CD4-positive, alpha-beta memory T cell (primary cell): ENCODE results near the gene CIDEA. TPM values are rescaled to one million over a fixed set of nuclear protein-coding genes. Genes with fewer than 3 reads are reported as not detected.

ENCODE experiments used
- CTCF ChIA-PET: fragments of 350-600 bp; sonication (Branson Sonifier 250); formaldehyde crosslinking; loops from one replicate; lab custom pipeline; 2021; ENCODE audit warnings: inconsistent platforms; ENCODE audit not compliant: partially characterized antibody; lab: Charles Lee
- POLR2A ChIA-PET: fragments of 350-600 bp; sonication (Branson Sonifier 250); formaldehyde crosslinking; loops from one replicate; lab custom pipeline; 2021; ENCODE audit not compliant: partially characterized antibody; lab: Charles Lee
- DNase-seq, 5 donors: peaks; one replicate each; pipeline versions ENCODE4 v3.0.0 to v3.0.0-alpha.2; 2020 to 2022; ENCODE audit warnings: mixed read lengths in 1 of 5
- H3K27ac ChIP-seq: one replicate; pipeline ENCODE4 v1.7.0; 2013; ENCODE audit warnings: low read depth, low read length
- H3K27me3 ChIP-seq: 2 replicates; pipeline ENCODE4 v1.7.0; 2013; ENCODE audit warnings: mild to moderate bottlenecking, low read length, moderate library complexity; ENCODE audit not compliant: insufficient read depth
- H3K36me3 ChIP-seq: 2 replicates; pipeline ENCODE4 v1.7.0; 2013; ENCODE audit warnings: mild to moderate bottlenecking, low read length, moderate library complexity; ENCODE audit not compliant: insufficient read depth
- H3K4me1 ChIP-seq: 2 replicates; pipeline ENCODE4 v1.7.0; 2013; ENCODE audit warnings: mild to moderate bottlenecking, low read length, moderate library complexity; ENCODE audit not compliant: insufficient read depth
- H3K4me3 ChIP-seq, 2 donors: one replicate each; pipeline ENCODE4 v1.7.0; 2013; ENCODE audit warnings: low read length in 2 of 2, mild to moderate bottlenecking in 1 of 2
- H3K9me3 ChIP-seq, 2 donors: one replicate each; pipeline ENCODE4 v1.7.0; 2013; ENCODE audit warnings: low read length in 2 of 2, control low read depth in 1 of 2; ENCODE audit not compliant: control insufficient read depth in 1 of 2
- H3K27ac Mint-ChIP-seq, 7 donors: one replicate each; pipeline ENCODE4 v1.8.0; 2020 to 2021; ENCODE audit warnings: mixed read lengths in 7 of 7, mild to moderate bottlenecking in 6 of 7, inconsistent platforms in 3 of 7, moderate library complexity in 3 of 7
- H3K27me3 Mint-ChIP-seq, 2 donors: one replicate each; pipeline ENCODE4 v1.8.0; 2020 to 2021; ENCODE audit warnings: mixed read lengths in 2 of 2
- H3K36me3 Mint-ChIP-seq, 2 donors: one replicate each; pipeline ENCODE4 v1.8.0; 2020 to 2021; ENCODE audit warnings: mixed read lengths in 2 of 2, inconsistent platforms in 1 of 2, mild to moderate bottlenecking in 1 of 2
- H3K4me1 Mint-ChIP-seq, 4 donors: one replicate each; pipeline ENCODE4 v1.8.0; 2020 to 2021; ENCODE audit warnings: mixed read lengths in 4 of 4, mild to moderate bottlenecking in 1 of 4
- H3K4me3 Mint-ChIP-seq, 8 donors: one replicate each; pipeline ENCODE4 v1.8.0; 2020 to 2021; ENCODE audit warnings: mixed read lengths in 8 of 8, mild to moderate bottlenecking in 7 of 8, moderate library complexity in 6 of 8, inconsistent platforms in 3 of 8
- H3K9me3 Mint-ChIP-seq, 8 donors: one replicate each; pipeline ENCODE4 v1.8.0; 2020 to 2021; ENCODE audit warnings: mixed read lengths in 8 of 8, mild to moderate bottlenecking in 5 of 8, inconsistent platforms in 3 of 8, moderate library complexity in 1 of 8
- intact Hi-C: fragments of 100-400 bp; cut with micrococcal nuclease; formaldehyde crosslinking; loops from one replicate; pipeline ENCODE4 v1.15.1; 2023
- polyA plus RNA-seq, 2 donors: library from polyadenylated mRNA; unstranded; fragments of 300-500 nt; fragmentation: Illumina TruSeq; gene quantifications; one replicate each; pipeline ENCODE4 v1.2.3, GENCODE V29; 2021
- total RNA-seq, 2 experiments: library from RNA; stranded (reverse); gene quantifications; one replicate each; pipeline ENCODE4 v1.2.3, GENCODE V29; 2021

The CIDEA gene
- total and polyA plus RNA-seq, 4 experiments from 2014 or later: not detected

DNA sequence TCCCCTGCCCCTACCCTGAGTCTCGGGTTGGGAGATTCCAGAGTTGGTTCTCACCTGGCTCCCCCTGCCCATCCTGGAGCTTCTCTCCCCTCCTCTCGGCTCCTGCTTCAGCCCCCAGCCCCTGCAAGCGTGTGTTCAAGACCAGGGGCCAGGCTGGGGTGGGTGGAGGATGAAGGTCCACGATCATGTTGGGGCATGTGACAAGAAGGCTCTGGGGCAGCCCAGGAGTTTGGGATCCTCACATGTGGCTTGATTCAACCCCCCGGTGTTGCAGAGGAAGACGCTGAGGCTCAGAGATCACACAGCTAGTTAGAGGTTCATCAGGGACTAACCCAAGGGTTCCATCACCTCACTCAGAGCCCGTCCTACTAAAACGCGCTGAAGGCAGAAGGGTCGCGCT, 39.7 kb downstream of the CIDEA start:
- H3K4me1 Mint-ChIP-seq: no peaks in the 10 kb centered on the region
- POLR2A ChIA-PET: no interaction called here
- H3K27me3 ChIP-seq: peaks cover 3% of the 10 kb centered on the region
- H3K4me3 Mint-ChIP-seq: no peak overlapping the region
- intact Hi-C loops: no loop called here
- peaks cover 0 to 4% (median 0%) of the 10 kb centered on the region in 8 donors for H3K9me3 Mint-ChIP-seq
- no peaks in the 10 kb centered on the region for H3K9me3 ChIP-seq
- DNase-seq: no peak
- H3K27ac ChIP-seq: no peak overlapping the region
- H3K4me3 ChIP-seq: no peak overlapping the region
- CTCF ChIA-PET: no interaction called here
- H3K36me3 ChIP-seq: no peaks in the 10 kb centered on the region
- no peak overlapping the region for H3K27ac Mint-ChIP-seq
- no peaks in the 10 kb centered on the region for H3K4me1 ChIP-seq
- no peaks in the 10 kb centered on the region for H3K36me3 Mint-ChIP-seq
- H3K27me3 Mint-ChIP-seq: peaks cover 14 to 15% of the 10 kb centered on the region in 2 donors

DNA sequence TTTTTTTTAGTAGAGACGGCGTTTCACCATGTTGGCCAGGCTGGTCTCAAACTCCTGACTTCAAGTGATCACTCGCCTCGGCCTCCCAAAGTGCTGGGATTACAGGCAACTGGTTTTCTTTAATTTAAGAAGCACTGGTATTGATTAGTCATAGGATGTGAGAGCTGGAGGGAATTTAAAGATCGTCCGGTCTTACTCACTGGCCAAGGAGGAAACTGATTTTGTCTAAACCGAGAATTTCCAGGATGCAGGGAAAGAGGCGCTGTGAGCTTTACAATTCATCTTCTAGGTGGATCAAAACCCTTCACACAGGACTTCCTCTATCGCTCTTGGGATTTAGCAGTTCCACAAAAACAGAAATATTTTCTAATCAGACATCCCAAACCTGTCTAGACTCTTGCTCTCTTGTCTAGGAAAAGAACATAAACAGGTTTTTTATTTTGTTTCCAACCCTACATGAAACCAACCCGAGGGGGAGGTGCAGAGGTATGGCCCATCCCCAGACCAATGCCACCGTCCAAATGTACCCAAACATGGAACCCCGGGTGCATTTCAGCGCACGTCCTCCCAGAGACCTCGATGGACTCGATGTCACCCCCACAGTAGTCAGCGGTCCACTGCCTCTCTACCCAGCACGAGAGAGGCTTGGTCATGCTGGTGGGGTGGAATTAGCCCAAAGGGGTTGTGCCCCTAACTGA, 41.4 kb downstream of the CIDEA start:
- Mint-ChIP-seq H3K27me3 (peaks cover 6 to 7% of the 10 kb centered on the region in 2 donors), H3K9me3 (peaks cover 0 to 4% (median 0%) of the 10 kb centered on the region in 8 donors), H3K4me1 (no peaks in the 10 kb centered on the region), H3K4me3 (no peak overlapping the region), H3K36me3 (no peaks in the 10 kb centered on the region), H3K27ac (no peak overlapping the region)
- H3K27ac ChIP-seq: no peak overlapping the region
- H3K9me3 ChIP-seq: no peaks in the 10 kb centered on the region
- CTCF ChIA-PET: no interaction called here
- H3K4me3 ChIP-seq: no peak overlapping the region
- no peaks in the 10 kb centered on the region for H3K27me3 ChIP-seq
- DNase-seq: no peak
- H3K36me3 ChIP-seq: no peaks in the 10 kb centered on the region
- no peaks in the 10 kb centered on the region for H3K4me1 ChIP-seq
- POLR2A ChIA-PET: no interaction called here
- intact Hi-C loops: no loop called here

DNA sequence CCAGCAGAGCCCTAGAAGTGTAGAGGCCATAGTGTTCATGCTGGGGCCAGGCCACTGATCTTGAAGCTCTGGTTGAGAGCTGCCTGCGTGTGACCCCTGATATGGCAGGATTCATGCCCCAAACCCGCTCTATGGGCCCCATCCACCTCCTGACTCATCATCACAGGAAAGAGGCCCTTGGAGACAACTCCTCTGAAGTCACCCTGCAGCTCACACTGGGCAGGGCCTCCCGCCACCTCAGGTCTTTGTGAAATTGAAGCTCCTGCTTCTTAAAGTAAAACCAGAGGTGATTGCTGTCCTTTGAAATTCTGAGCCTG, 41.9 kb downstream of the CIDEA start:
- DNase-seq: no peak
- Histone ChIP-seq H3K27ac (no peak overlapping the region), H3K4me1 (no peaks in the 10 kb centered on the region), H3K36me3 (no peaks in the 10 kb centered on the region), H3K9me3 (no peaks in the 10 kb centered on the region), H3K27me3 (no peaks in the 10 kb centered on the region), H3K4me3 (no peak overlapping the region)
- POLR2A ChIA-PET: no interaction called here
- H3K9me3 Mint-ChIP-seq: peaks cover 0 to 4% (median 0%) of the 10 kb centered on the region in 8 donors
- no peak overlapping the region for H3K27ac Mint-ChIP-seq
- H3K4me3 Mint-ChIP-seq: no peak overlapping the region
- peaks cover 7 to 10% of the 10 kb centered on the region in 2 donors for H3K27me3 Mint-ChIP-seq
- intact Hi-C loops: no loop called here
- H3K36me3 Mint-ChIP-seq: no peaks in the 10 kb centered on the region
- CTCF ChIA-PET: no interaction called here
- no peaks in the 10 kb centered on the region for H3K4me1 Mint-ChIP-seq

DNA sequence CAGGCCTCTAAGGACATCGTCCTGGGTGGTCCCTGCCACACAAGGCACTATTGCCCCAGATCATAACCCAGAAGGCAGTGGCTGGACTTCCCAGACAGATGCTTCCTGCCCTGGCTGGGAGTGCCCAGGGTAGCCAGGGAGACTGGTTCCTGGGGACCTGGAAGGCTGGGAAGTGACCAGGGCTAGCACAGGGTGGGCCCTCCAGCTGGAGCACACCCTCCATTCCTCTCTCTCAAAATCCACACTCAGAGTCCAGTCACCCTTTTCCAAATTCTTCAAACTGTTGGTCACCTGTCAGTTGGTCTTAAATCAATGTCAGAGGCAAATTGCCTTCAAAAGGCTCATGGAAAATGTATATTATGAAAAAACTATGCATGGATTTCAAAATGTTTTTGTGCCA, 42.3 kb downstream of the CIDEA start:
- Mint-ChIP-seq H3K4me3 (no peak overlapping the region), H3K27me3 (peaks cover 7 to 10% of the 10 kb centered on the region in 2 donors), H3K9me3 (peaks cover 0 to 4% (median 0%) of the 10 kb centered on the region in 8 donors), H3K36me3 (no peaks in the 10 kb centered on the region), H3K4me1 (no peaks in the 10 kb centered on the region), H3K27ac (no peak overlapping the region)
- Histone ChIP-seq H3K4me1 (no peaks in the 10 kb centered on the region), H3K36me3 (no peaks in the 10 kb centered on the region), H3K27me3 (no peaks in the 10 kb centered on the region), H3K9me3 (no peaks in the 10 kb centered on the region), H3K27ac (no peak overlapping the region), H3K4me3 (no peak overlapping the region)
- POLR2A ChIA-PET: no interaction called here
- DNase-seq: no peak
- intact Hi-C loops: no loop called here
- CTCF ChIA-PET: no interaction called here

DNA sequence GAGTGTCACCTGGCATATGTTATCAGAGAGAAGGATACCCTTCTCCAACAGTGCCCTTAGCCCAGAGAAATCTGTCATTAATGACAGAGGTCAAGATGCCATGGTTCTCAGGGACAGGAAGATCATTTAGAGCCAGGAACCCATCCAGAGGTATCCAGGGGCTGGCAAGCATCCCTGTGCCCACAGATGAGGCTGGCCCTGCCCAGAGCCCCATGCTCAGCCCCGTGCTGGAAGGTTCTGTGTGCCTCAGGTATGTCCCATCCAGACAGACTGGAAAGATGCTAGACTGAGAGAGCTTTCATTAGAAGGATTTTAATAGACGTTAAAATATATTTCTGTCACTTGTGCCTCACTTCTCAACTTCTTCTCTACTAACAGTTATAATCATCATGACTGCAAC, 45.7 kb downstream of the CIDEA start:
- H3K27me3 ChIP-seq: no peaks in the 10 kb centered on the region
- H3K36me3 Mint-ChIP-seq: no peaks in the 10 kb centered on the region
- H3K9me3 Mint-ChIP-seq: peaks cover 0 to 4% (median 0%) of the 10 kb centered on the region in 8 donors
- intact Hi-C loops: no loop called here
- peaks cover 10 to 12% of the 10 kb centered on the region in 2 donors for H3K27me3 Mint-ChIP-seq
- no peak for DNase-seq
- H3K4me3 Mint-ChIP-seq: no peak overlapping the region
- H3K4me3 ChIP-seq: no peak overlapping the region
- H3K36me3 ChIP-seq: no peaks in the 10 kb centered on the region
- no peaks in the 10 kb centered on the region for H3K4me1 ChIP-seq
- no peaks in the 10 kb centered on the region for H3K4me1 Mint-ChIP-seq
- CTCF ChIA-PET: no interaction called here
- POLR2A ChIA-PET: no interaction called here
- H3K27ac Mint-ChIP-seq: no peak overlapping the region
- no peaks in the 10 kb centered on the region for H3K9me3 ChIP-seq
- H3K27ac ChIP-seq: no peak overlapping the region

DNA sequence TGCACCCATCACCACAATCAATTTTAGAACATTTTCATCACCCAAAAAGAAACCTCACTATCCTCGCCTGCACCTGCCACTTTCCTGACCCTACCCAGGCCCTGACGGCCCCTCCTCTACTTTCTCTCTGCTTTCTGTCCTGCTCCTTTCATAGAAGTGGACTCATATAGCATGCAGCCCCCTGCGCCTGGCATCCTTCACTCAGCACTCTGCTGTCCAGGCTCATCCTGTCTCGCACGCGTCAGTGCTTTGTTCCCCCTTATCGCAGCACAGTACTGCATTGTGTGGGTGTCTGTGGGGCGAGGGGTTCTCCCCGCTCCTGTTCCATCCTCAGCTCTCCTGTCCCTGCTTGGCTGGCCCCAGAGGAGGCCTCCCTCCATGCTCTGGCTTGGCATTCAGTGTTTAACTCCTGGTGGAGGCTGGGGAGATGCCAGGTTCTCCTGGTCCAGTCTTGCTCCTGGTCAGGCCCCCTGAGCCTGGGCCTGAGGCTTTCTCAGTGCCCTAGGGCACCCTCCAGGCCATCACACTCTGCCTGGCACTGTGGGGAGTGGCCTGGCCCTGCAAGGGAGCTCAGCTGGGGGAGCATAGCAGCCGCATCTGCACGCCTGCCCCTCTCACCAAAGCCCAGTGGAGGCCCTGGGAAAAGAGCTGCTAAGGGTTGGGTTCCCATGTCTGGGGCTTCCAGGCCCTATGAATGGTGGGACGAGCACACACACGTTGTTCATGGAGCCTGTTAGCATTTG, 47.3 kb downstream of the CIDEA start:
- CTCF ChIA-PET: no interaction called here
- Mint-ChIP-seq H3K4me3 (no peak overlapping the region), H3K27me3 (peaks cover 17 to 22% of the 10 kb centered on the region in 2 donors), H3K36me3 (no peaks in the 10 kb centered on the region), H3K4me1 (peaks cover 0 to under 1% (median under 1%) of the 10 kb centered on the region in 4 donors), H3K27ac (peak overlapping the region in 1 of 7 donors; percentile 7), H3K9me3 (peaks cover 0 to 4% (median 0%) of the 10 kb centered on the region in 8 donors)
- intact Hi-C loops: no loop called here
- POLR2A ChIA-PET: no interaction called here
- Histone ChIP-seq H3K36me3 (no peaks in the 10 kb centered on the region), H3K4me1 (no peaks in the 10 kb centered on the region), H3K27ac (no peak overlapping the region), H3K27me3 (peaks cover 3% of the 10 kb centered on the region), H3K9me3 (no peaks in the 10 kb centered on the region), H3K4me3 (no peak overlapping the region)
- no peak for DNase-seq

DNA sequence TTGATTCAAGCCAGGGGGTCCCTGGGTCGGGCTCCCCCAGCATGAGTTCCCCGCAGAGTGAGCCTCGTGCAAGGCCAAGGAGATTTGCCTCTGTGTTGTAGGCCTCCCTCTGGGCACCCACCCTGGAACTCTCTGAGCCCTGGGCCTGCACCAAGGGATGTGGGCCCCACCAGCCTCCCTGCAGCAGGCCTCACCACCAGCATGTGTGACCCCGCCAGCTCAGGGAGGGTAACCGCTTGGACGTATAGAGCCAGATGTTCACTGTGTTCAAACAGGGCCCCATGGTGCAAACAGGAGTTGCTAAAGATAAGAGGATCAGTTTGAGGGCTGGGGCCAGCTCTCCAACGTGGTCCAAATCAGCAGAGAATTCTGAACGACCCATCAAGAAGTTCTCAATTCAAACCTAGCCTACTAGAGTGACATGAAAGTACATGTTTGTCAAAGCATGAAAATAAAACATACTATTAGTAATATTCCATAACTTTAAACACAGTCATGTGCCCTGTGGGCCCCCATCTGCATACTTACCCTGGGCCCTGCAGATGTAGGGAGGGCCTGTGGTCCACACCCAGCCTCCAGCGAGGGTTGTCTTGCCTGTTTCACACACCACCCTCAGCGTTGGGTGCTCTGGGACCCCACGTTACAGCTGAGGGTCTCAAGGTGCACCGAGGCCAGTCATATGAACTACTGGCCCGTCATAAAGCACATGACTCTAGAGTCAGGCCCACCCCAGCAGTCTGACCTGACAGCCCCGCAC, 48.4 kb downstream of the CIDEA start:
- Mint-ChIP-seq H3K4me3 (no peak overlapping the region), H3K27me3 (peaks cover 26 to 33% of the 10 kb centered on the region in 2 donors), H3K36me3 (no peaks in the 10 kb centered on the region), H3K27ac (no peak overlapping the region), H3K9me3 (peaks cover 0 to 4% (median 0%) of the 10 kb centered on the region in 8 donors), H3K4me1 (peaks cover 3 to 12% (median 10%) of the 10 kb centered on the region in 4 donors)
- H3K4me3 ChIP-seq: no peak overlapping the region
- ChIA-PET POLR2A (no interaction called here), CTCF (no interaction called here)
- no peaks in the 10 kb centered on the region for H3K36me3 ChIP-seq
- H3K9me3 ChIP-seq: no peaks in the 10 kb centered on the region
- intact Hi-C loops: no loop called here
- peaks cover 9% of the 10 kb centered on the region for H3K27me3 ChIP-seq
- no peak for DNase-seq
- peaks cover 9% of the 10 kb centered on the region for H3K4me1 ChIP-seq
- no peak overlapping the region for H3K27ac ChIP-seq
